Measurements from ENCODE around the gene CAPN8.
"Not testable (repeated sequence)": the region's sequence is repeated elsewhere in the genome, so short reads cannot be mapped to it uniquely, and the experiment has no call there.

Gene CAPN8

GRCh38 chr1:223524930-223525451 is 140.5 kb downstream of the CAPN8 start:
- DNase-seq (ENCODE audit: low read depth), result no peak
- H3K4me3 ChIP-seq (ENCODE audit: low read depth, low read length), result no peak overlapping the region
- TF ChIP-seq CTCF (IDR thresholded peaks at IDR 0.05; ENCODE audit: insufficient read depth, low read depth, low read length, missing control alignments), result no peak

- TF ChIP-seq CTCF (IDR thresholded peaks at IDR 0.05; ENCODE audit: insufficient read depth, low read depth, low read length, missing control alignments), result no peak
- no peak overlapping the region for H3K4me3 ChIP-seq (ENCODE audit: low read depth, low read length)
- no peak for DNase-seq (ENCODE audit: low read depth)
Measured at GRCh38 chr1:223521150-223521549, 144.4 kb downstream of the CAPN8 start.

GRCh38 chr1:223520200-223520599 is 145.3 kb downstream of the CAPN8 start:
- DNase-seq (ENCODE audit: low read depth), result no peak
- TF ChIP-seq CTCF (IDR thresholded peaks at IDR 0.05; ENCODE audit: insufficient read depth, low read depth, low read length, missing control alignments), result no peak
- no peak overlapping the region for H3K4me3 ChIP-seq (ENCODE audit: low read depth, low read length)

- no peak overlapping the region for H3K4me3 ChIP-seq (ENCODE audit: low read depth, low read length)
- no peak for TF ChIP-seq CTCF (IDR thresholded peaks at IDR 0.05; ENCODE audit: insufficient read depth, low read depth, low read length, missing control alignments)
- no peak for DNase-seq (ENCODE audit: low read depth)
Measured at GRCh38 chr1:223519116-223519515, 146.4 kb downstream of the CAPN8 start.

- not testable (repeated sequence) for H3K4me3 ChIP-seq (ENCODE audit: low read depth, low read length); DNase-seq (ENCODE audit: low read depth)
Measured at GRCh38 chr1:223518553-223518952, 146.9 kb downstream of the CAPN8 start.

- H3K4me3 ChIP-seq (ENCODE audit: low read depth, low read length), result no peak overlapping the region
- TF ChIP-seq CTCF (IDR thresholded peaks at IDR 0.05; ENCODE audit: insufficient read depth, low read depth, low read length, missing control alignments), result no peak
- no peak for DNase-seq (ENCODE audit: low read depth)
Measured at GRCh38 chr1:223515926-223516325, 149.6 kb downstream of the CAPN8 start.

GRCh38 chr1:223515421-223515820 is 150.1 kb downstream of the CAPN8 start:
- no peak for DNase-seq (ENCODE audit: low read depth)
- no peak overlapping the region for H3K4me3 ChIP-seq (ENCODE audit: low read depth, low read length)
- TF ChIP-seq CTCF (IDR thresholded peaks at IDR 0.05; ENCODE audit: insufficient read depth, low read depth, low read length, missing control alignments), result no peak
